Mesenchymal stem cell (in vitro differentiated cells and primary cell): Measurements from ENCODE around the gene SEPTIN2.

ENCODE experiments used
- DNase-seq: peaks from one replicate; pipeline ENCODE4 v3.0.0-alpha.2; 2013
- H2AFZ ChIP-seq: one replicate; pipeline ENCODE4 v1.6.1; 2013; ENCODE audit warnings: low read depth, mild to moderate bottlenecking, control low read depth, inconsistent platforms, low read length, moderate library complexity
- H2AK5ac ChIP-seq: 2 replicates; pipeline ENCODE4 v1.6.1; 2013; ENCODE audit warnings: low read length, moderate library complexity, mild to moderate bottlenecking, inconsistent platforms; ENCODE audit not compliant: severe bottlenecking
- H2BK120ac ChIP-seq: one replicate; pipeline ENCODE4 v1.6.1; 2013; ENCODE audit warnings: low read depth, mild to moderate bottlenecking, inconsistent platforms, low read length, moderate library complexity
- H2BK12ac ChIP-seq, 2 experiments: one replicate each; pipeline ENCODE4 v1.6.1; 2013; ENCODE audit warnings: inconsistent platforms in 2 of 2, low read length in 2 of 2, mild to moderate bottlenecking in 2 of 2, moderate library complexity in 2 of 2, control low read depth in 1 of 2
- H2BK15ac ChIP-seq: one replicate; pipeline ENCODE4 v1.6.1; 2013; ENCODE audit warnings: mild to moderate bottlenecking, low read depth, inconsistent platforms; ENCODE audit not compliant: poor library complexity, severe bottlenecking
- H2BK5ac ChIP-seq: 2 replicates; pipeline ENCODE4 v1.6.1; 2013; ENCODE audit warnings: low read depth, mild to moderate bottlenecking, low read length, control low read depth, inconsistent platforms; ENCODE audit not compliant: poor library complexity, severe bottlenecking
- H3K14ac ChIP-seq, 2 experiments: one replicate each; pipeline ENCODE4 v1.6.1; 2013; ENCODE audit warnings: inconsistent platforms in 2 of 2, low read length in 2 of 2, control low read depth in 1 of 2, mild to moderate bottlenecking in 1 of 2, moderate library complexity in 1 of 2
- H3K18ac ChIP-seq, 2 experiments: one replicate each; pipeline ENCODE4 v1.6.1; 2013; ENCODE audit warnings: inconsistent platforms in 2 of 2, low read length in 2 of 2, control low read depth in 1 of 2, low read depth in 1 of 2, mild to moderate bottlenecking in 1 of 2
- H3K23ac ChIP-seq, 2 experiments: one replicate each; pipeline ENCODE4 v1.6.1; 2013; ENCODE audit warnings: inconsistent platforms in 2 of 2, low read length in 2 of 2, mild to moderate bottlenecking in 2 of 2, moderate library complexity in 2 of 2, control low read depth in 1 of 2
- H3K27ac ChIP-seq: 2 replicates; pipeline ENCODE4 v1.5.1; 2013; ENCODE audit warnings: mild to moderate bottlenecking, moderate library complexity, low read length, control low read depth, inconsistent platforms; ENCODE audit not compliant: poor library complexity, severe bottlenecking
- H3K27me3 ChIP-seq, 2 experiments: 2 replicates each; pipeline versions ENCODE4 v1.6.1 to v1.7.0; 2013; ENCODE audit warnings: low read length in 2 of 2, mild to moderate bottlenecking in 2 of 2, moderate library complexity in 2 of 2, control low read depth in 1 of 2, inconsistent platforms in 1 of 2; ENCODE audit not compliant: control insufficient read depth in 1 of 2, insufficient read depth in 1 of 2
- H3K36me3 ChIP-seq, 2 experiments: 2 replicates each; pipeline versions ENCODE4 v1.6.1 to v1.7.0; 2013; ENCODE audit warnings: low read length in 2 of 2, control low read depth in 1 of 2, inconsistent platforms in 1 of 2, low read depth in 1 of 2, mild to moderate bottlenecking in 1 of 2; ENCODE audit not compliant: insufficient read depth in 2 of 2, control insufficient read depth in 1 of 2
- H3K4ac ChIP-seq, 2 experiments: one replicate each; pipeline ENCODE4 v1.6.1; 2013; ENCODE audit warnings: inconsistent platforms in 2 of 2, low read length in 2 of 2, mild to moderate bottlenecking in 2 of 2, moderate library complexity in 2 of 2, control low read depth in 1 of 2, low read depth in 1 of 2
- H3K4me1 ChIP-seq: 2 replicates; pipeline ENCODE4 v1.6.1; 2013; ENCODE audit warnings: low read depth, low read length, control low read depth; ENCODE audit not compliant: control insufficient read depth, insufficient read depth
- H3K4me2 ChIP-seq: 2 replicates; pipeline ENCODE4 v1.6.1; 2013; ENCODE audit warnings: low read length, mild to moderate bottlenecking, inconsistent platforms; ENCODE audit not compliant: poor library complexity, severe bottlenecking
- H3K4me3 ChIP-seq, 2 experiments: 2 replicates each; pipeline versions ENCODE4 v1.5.1 to v1.7.0; 2013; ENCODE audit warnings: low read length in 2 of 2, mild to moderate bottlenecking in 2 of 2, control low read depth in 1 of 2, low read depth in 1 of 2; ENCODE audit not compliant: insufficient read depth in 1 of 2
- H3K79me1 ChIP-seq: replicated peaks from 2 replicates; pipeline ENCODE4 v1.6.1; 2013; ENCODE audit warnings: mild to moderate bottlenecking, control low read depth, low read length, inconsistent platforms; ENCODE audit not compliant: poor library complexity, severe bottlenecking
- H3K9ac ChIP-seq: 2 replicates; pipeline ENCODE4 v1.7.0; 2013; ENCODE audit warnings: mild to moderate bottlenecking, low read length, moderate library complexity
- H3K9me3 ChIP-seq: 2 replicates; pipeline ENCODE4 v1.7.0; 2013; ENCODE audit warnings: mild to moderate bottlenecking, low read length; ENCODE audit not compliant: control insufficient read depth
- H4K8ac ChIP-seq: one replicate; pipeline ENCODE4 v1.6.1; 2013; ENCODE audit warnings: inconsistent platforms, mild to moderate bottlenecking, low read length, moderate library complexity
- H4K91ac ChIP-seq: one replicate; pipeline ENCODE4 v1.6.1; 2013; ENCODE audit warnings: mild to moderate bottlenecking, low read length, inconsistent platforms
- WGBS: methylation state at CpG from one replicate; pipeline ENCODE4 v1.1.7; 2013; ENCODE audit warnings: mixed read lengths; 5-methylcytosine and 5-hydroxymethylcytosine counted together

The SEPTIN2 gene

GRCh38 chr2:241340631-241341163, 25.0 kb downstream of the SEPTIN2 start:
- H3K27me3 ChIP-seq = no peaks in the 10 kb centered on the region
- peaks cover 43 to 89% of the 10 kb centered on the region in 2 experiments for H3K36me3 ChIP-seq
- no peak overlapping the region for H2BK5ac ChIP-seq
- no peaks in the 10 kb centered on the region for H3K9me3 ChIP-seq
- no peak overlapping the region for H3K9ac ChIP-seq
- H3K27ac ChIP-seq = no peak overlapping the region
- H2BK120ac ChIP-seq = no peak overlapping the region
- no peak overlapping the region for H3K4me2 ChIP-seq
- no peak overlapping the region for H2AK5ac ChIP-seq
- no peak overlapping the region for H2AFZ ChIP-seq
- H3K4me1 ChIP-seq = peaks cover 10% of the 10 kb centered on the region
- no peak overlapping the region for H3K18ac ChIP-seq
- H3K23ac ChIP-seq = no peak overlapping the region
- DNase-seq = no peak
- H4K91ac ChIP-seq = no peak overlapping the region
- H3K14ac ChIP-seq = no peak overlapping the region
- no peak overlapping the region for H2BK12ac ChIP-seq
- WGBS = 98% methylated on average over 3 of the region's 3 CpGs
- peaks cover 13% of the 10 kb centered on the region for H3K79me1 ChIP-seq
- no peak overlapping the region for H2BK15ac ChIP-seq
- no peak overlapping the region for H3K4ac ChIP-seq
- H3K4me3 ChIP-seq = no peak overlapping the region
- no peak overlapping the region for H4K8ac ChIP-seq

- Histone ChIP-seq H3K27me3 (no peaks in the 10 kb centered on the region), H3K14ac (no peak overlapping the region), H3K23ac (no peak overlapping the region), H2BK15ac (no peak overlapping the region), H3K79me1 (peaks cover 11% of the 10 kb centered on the region), H2AK5ac (no peak overlapping the region), H2AFZ (no peak overlapping the region), H3K4me3 (no peak overlapping the region), H3K36me3 (peaks cover 59 to 95% of the 10 kb centered on the region in 2 experiments), H3K27ac (peak overlapping the region; percentile 44), H3K4me2 (no peak overlapping the region), H3K4ac (no peak overlapping the region), H4K8ac (no peak overlapping the region), H2BK120ac (no peak overlapping the region), H3K4me1 (peaks cover 6% of the 10 kb centered on the region), H3K9ac (no peak overlapping the region), H4K91ac (no peak overlapping the region), H2BK5ac (no peak overlapping the region), H3K18ac (no peak overlapping the region), H3K9me3 (no peaks in the 10 kb centered on the region), H2BK12ac (no peak overlapping the region)
- 93% methylated on average over 7 of the region's 9 CpGs for WGBS
- DNase-seq = peak; percentile 16
Measured at GRCh38 chr2:241344925-241345651, 29.4 kb downstream of the SEPTIN2 start.

- no peak overlapping the region for H2AFZ ChIP-seq
- WGBS = 96% methylated on average over 8 of the region's 8 CpGs
- H3K27me3 ChIP-seq = no peaks in the 10 kb centered on the region
- H3K23ac ChIP-seq = no peak overlapping the region
- H2BK12ac ChIP-seq = no peak overlapping the region
- no peak overlapping the region for H2BK120ac ChIP-seq
- H4K8ac ChIP-seq = no peak overlapping the region
- no peak for DNase-seq
- no peaks in the 10 kb centered on the region for H3K9me3 ChIP-seq
- peaks cover 41 to 99% of the 10 kb centered on the region in 2 experiments for H3K36me3 ChIP-seq
- H3K4me2 ChIP-seq = no peak overlapping the region
- peaks cover 18% of the 10 kb centered on the region for H3K4me1 ChIP-seq
- H3K18ac ChIP-seq = no peak overlapping the region
- H3K79me1 ChIP-seq = peaks cover 1% of the 10 kb centered on the region
- H3K9ac ChIP-seq = no peak overlapping the region
- H3K14ac ChIP-seq = no peak overlapping the region
- H3K4ac ChIP-seq = no peak overlapping the region
- no peak overlapping the region for H2AK5ac ChIP-seq
- no peak overlapping the region for H4K91ac ChIP-seq
- no peak overlapping the region for H3K4me3 ChIP-seq
- H2BK15ac ChIP-seq = no peak overlapping the region
- peak overlapping the region; percentile 29 for H3K27ac ChIP-seq
- no peak overlapping the region for H2BK5ac ChIP-seq
Measured at GRCh38 chr2:241349941-241350340, 34.2 kb downstream of the SEPTIN2 start.

- peak overlapping the region; percentile 77 for H3K27ac ChIP-seq
- no peak overlapping the region for H2BK12ac ChIP-seq
- 100% methylated on average over 2 of the region's 2 CpGs for WGBS
Measured at GRCh38 chr2:241350530-241350877, 34.8 kb downstream of the SEPTIN2 start.

More at GRCh38 chr2:241350530-241350877, 34.8 kb downstream of the SEPTIN2 start:
- Histone ChIP-seq H3K4me1 (peaks cover 22% of the 10 kb centered on the region), H2BK5ac (peak overlapping the region; percentile 75), H4K91ac (no peak overlapping the region), H3K9ac (no peak overlapping the region), H3K14ac (no peak overlapping the region), H3K36me3 (peaks cover 45 to 97% of the 10 kb centered on the region in 2 experiments), H3K18ac (no peak overlapping the region), H2AFZ (no peak overlapping the region), H3K27me3 (no peaks in the 10 kb centered on the region), H3K4ac (no peak overlapping the region), H3K79me1 (no peaks in the 10 kb centered on the region), H3K4me2 (peak overlapping the region; percentile 51), H2BK15ac (no peak overlapping the region), H3K4me3 (no peak overlapping the region), H3K9me3 (no peaks in the 10 kb centered on the region), H2BK120ac (no peak overlapping the region), H4K8ac (no peak overlapping the region), H3K23ac (no peak overlapping the region), H2AK5ac (peak overlapping the region; percentile 95)
- no peak for DNase-seq
